Activated T-helper 1 cell treated with anti-CD3 and anti-CD28 coated beads, Interleukin-12 subunit alpha, Interleukin-12 subunit beta, Interleukin-2, Interleukin-4 antibody, amounts not matched to agents 30 ng/mL and 10 ng/mL and 1 ng/mL, durations not matched to agents 14 hours and 24 hours and 36 hours (primary cell): ENCODE results near the gene AK2. TPM values are rescaled to one million over a fixed set of nuclear protein-coding genes. Genes with fewer than 3 reads are reported as not detected.
A peak's percentile ranks its signal among the peaks of the same experiment; 100 is the strongest.
"Not testable (repeated sequence)": the region's sequence is repeated elsewhere in the genome, so short reads cannot be mapped to it uniquely, and the experiment has no call there.

Source experiments
- DNase-seq: peaks from one replicate; pipeline ENCODE4 v3.0.0; 2021; ENCODE audit warnings: low spot score
- H3K27ac Mint-ChIP-seq: one replicate; pipeline ENCODE4 v1.8.0; 2021; ENCODE audit warnings: mild to moderate bottlenecking, mixed read lengths
- H3K27me3 Mint-ChIP-seq: one replicate; pipeline ENCODE4 v1.8.0; 2022; ENCODE audit warnings: mild to moderate bottlenecking, moderate library complexity, mixed read lengths; ENCODE audit not compliant: insufficient read depth
- H3K36me3 Mint-ChIP-seq: one replicate; pipeline ENCODE4 v1.8.0; 2021; ENCODE audit warnings: low read depth, mixed read lengths
- H3K4me1 Mint-ChIP-seq: one replicate; pipeline ENCODE4 v1.8.0; 2021; ENCODE audit warnings: low read depth, mixed read lengths
- H3K4me3 Mint-ChIP-seq: one replicate; pipeline ENCODE4 v1.8.0; 2021; ENCODE audit warnings: mild to moderate bottlenecking, moderate library complexity, mixed read lengths
- H3K9me3 Mint-ChIP-seq: one replicate; pipeline ENCODE4 v1.8.0; 2021; ENCODE audit warnings: mixed read lengths
- intact Hi-C: fragments of 100-400 bp; cut with micrococcal nuclease; formaldehyde crosslinking; loops from one replicate; pipeline ENCODE4 v1.15.1; 2024
- total RNA-seq: library from RNA; stranded (reverse); gene quantifications from 2 replicates; pipeline ENCODE4 v1.2.3, GENCODE V29; 2022

Gene AK2
- total RNA-seq, 1 donor from 2014 or later = 400 TPM

DNA sequence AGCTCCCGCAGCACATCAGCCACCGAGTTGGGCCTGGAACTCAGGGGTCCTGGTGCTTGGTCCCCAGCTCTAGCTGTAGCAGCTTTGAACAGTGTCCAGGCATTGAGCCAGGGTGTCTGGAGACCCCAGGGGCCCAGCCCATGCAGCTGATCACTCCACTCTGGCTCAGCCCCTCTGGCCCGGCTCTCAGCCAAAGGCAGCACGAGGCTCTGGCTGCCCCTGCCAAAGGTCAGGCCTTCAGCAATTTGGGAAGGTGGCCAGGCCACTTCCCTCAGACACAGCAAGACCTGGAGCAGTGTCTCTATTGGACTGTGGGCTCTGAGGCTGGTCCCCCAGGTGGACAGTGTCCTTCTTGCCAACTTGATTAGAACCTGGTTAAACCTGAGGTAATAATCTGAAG lies 37.7 kb downstream of the AK2 start:
- Mint-ChIP-seq H3K36me3 (peaks cover 38% of the 10 kb centered on the region), H3K4me1 (peaks cover 65% of the 10 kb centered on the region), H3K4me3 (no peak overlapping the region), H3K27ac (no peak overlapping the region), H3K9me3 (no peaks in the 10 kb centered on the region), H3K27me3 (no peaks in the 10 kb centered on the region)
- no peak for DNase-seq
- intact Hi-C loops = no loop called here

DNA sequence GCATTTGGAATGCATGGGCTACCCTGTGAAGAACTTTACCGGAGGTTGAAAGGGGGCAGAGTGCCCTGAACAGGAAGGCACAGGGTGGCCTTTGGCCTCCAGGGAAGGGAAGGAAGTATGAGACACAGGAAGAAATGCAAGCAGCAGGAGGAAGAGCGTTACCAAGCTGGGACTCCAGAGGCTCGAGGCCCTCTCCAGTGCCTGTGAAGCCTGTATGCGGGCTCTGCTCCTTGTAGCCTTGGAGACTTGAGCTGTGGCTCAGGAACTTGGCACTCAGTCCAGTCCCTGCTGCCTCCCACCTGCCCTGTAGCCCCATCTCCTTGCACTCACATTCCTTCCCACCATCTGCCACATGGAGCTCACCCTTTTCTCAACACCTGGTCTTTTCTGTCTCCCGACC lies 38.6 kb downstream of the AK2 start:
- no peak for DNase-seq
- Mint-ChIP-seq H3K27ac (peak overlapping the region; percentile 87), H3K27me3 (no peaks in the 10 kb centered on the region), H3K9me3 (no peaks in the 10 kb centered on the region), H3K36me3 (peaks cover 38% of the 10 kb centered on the region), H3K4me3 (peak overlapping the region; percentile 25), H3K4me1 (peaks cover 73% of the 10 kb centered on the region)
- intact Hi-C loops = no loop called here

DNA sequence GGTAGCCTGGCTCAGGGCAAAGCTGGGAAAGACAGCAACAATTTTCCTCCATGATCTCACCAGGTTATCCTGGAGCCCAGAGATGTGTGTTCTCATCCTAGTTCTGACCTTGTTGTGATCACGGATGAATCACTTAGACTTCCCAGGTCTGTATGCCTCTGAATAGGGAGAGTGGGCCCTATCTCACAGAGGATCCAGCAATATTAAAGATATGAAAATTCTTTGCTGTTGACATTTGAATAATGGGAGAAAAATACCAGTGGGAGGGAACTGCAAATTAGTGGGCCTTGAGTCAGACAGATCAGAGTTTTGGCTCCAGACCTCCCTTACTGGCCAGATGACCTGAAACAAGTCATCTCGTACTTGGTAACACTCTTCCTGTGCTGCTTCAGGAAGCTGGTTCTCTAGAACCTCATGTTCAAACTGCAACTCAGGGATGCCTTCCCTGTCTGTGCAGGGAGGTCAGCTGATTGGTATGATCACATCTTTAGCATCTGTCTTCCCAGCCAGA lies 39.2 kb downstream of the AK2 start:
- peaks cover 35% of the 10 kb centered on the region for H3K36me3 Mint-ChIP-seq
- DNase-seq = no peak
- intact Hi-C loops = no loop called here
- H3K27ac Mint-ChIP-seq = peak overlapping the region; percentile 87
- no peaks in the 10 kb centered on the region for H3K27me3 Mint-ChIP-seq
- no peaks in the 10 kb centered on the region for H3K9me3 Mint-ChIP-seq
- peak overlapping the region; percentile 25 for H3K4me3 Mint-ChIP-seq
- peaks cover 73% of the 10 kb centered on the region for H3K4me1 Mint-ChIP-seq

DNA sequence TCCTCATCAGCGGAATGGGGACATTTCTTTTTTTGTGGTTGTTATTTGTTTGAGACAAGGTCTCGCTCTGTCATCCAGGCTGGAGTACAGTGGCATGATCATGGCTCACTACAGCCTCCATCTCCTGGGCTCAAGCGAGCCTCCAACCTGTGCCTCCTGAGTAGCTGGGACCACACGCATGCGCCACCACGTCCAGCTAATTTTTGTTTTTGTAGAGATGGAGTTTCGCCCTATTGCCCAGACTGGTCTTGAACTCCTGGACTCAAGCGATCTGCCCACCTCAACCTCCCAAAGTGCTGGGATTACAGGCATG lies 43.4 kb downstream of the AK2 start:
- intact Hi-C loops = loop anchor here (5.0 kb wide), 1 partner anchor 104 kb away; no protein-coding TSS in a partner anchor
- not testable (repeated sequence) for H3K9me3 Mint-ChIP-seq, H3K27me3 Mint-ChIP-seq, H3K4me3 Mint-ChIP-seq, DNase-seq
- Mint-ChIP-seq H3K27ac (peak overlapping the region; percentile 87), H3K4me1 (peaks cover 84% of the 10 kb centered on the region), H3K36me3 (peaks cover 24% of the 10 kb centered on the region)

DNA sequence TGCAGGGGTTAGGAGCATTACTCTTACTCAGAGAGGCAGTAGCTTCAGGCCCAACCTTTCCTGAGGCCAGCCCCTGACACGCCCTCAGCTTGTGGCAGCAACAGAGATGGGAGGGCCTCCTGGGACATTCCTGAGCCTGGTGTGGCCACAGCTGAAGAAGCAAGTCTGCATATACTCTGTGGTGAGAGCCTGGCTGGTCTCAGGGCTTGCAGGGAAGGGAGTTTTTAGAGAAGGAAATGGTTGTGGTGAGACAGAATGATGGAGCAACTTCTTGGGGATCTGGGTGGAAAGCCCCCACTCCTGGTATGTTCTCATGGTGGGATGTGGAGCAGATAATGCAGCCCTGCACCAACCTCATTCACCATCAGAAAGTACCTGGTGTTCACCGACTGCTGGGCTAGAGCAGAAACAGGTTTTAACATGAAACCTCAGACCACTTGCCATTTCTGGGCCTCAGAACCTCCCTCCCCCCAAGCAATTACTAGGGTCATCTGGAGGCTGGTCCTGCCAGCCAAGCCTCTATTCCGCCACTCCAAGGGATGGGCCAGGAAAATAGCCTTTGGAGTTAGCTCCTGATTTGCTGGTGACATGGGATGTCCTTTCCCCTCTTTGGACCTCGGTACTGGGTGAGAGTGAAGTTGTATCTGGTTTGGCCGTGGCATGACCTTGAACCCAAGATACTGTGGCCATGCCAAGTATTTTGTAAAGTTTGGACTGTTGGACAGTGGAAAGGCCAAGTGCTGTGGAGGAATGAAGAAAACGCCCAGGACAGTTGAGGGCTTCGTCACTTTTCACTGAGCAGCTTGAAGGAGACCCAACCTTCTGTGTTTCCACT lies 44.0 kb downstream of the AK2 start:
- no peaks in the 10 kb centered on the region for H3K27me3 Mint-ChIP-seq
- peak overlapping the region; percentile 31 for H3K4me3 Mint-ChIP-seq
- DNase-seq = peak; percentile 81
- peaks cover 19% of the 10 kb centered on the region for H3K36me3 Mint-ChIP-seq
- no peaks in the 10 kb centered on the region for H3K9me3 Mint-ChIP-seq
- intact Hi-C loops = loop anchor here (1.0 to 5.0 kb wide), 5 partner anchors 11 to 105 kb away; partner anchors contain the start of gene RNF19B
- peaks cover 83% of the 10 kb centered on the region for H3K4me1 Mint-ChIP-seq
- H3K27ac Mint-ChIP-seq = peak overlapping the region; percentile 87

DNA sequence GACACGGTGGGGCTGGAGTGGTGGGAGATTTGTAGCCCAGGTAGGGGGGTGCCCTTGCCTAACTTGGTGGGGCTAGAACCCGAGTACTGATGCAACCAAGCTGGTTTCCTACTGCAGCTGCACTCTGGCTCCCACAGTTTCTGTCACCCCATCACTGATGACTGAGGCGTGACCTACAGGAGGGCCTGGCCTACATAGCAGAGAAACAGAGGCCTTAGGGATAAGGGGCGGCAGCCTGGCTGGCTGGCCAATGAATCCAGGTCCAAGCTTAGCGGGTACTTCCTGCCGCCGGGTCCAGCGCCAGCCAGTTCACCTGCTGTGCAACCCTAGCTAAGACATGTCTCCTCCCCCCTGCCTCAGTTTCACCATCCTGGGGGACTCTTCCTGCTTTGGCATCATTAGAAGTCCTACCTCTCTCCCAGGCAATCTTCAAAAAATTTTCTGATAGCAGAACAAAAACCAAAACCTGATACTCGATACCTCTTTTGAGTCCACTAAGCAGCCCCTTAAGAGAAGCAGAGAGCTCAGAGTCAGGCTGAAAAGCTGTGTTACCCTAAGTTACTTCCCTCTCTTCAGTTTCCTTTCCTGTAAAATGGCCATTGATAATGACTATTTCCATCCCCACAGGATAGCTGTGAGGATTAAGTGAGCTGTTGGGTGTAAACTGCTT lies 44.7 kb downstream of the AK2 start:
- intact Hi-C loops = loop anchor here (1.0 to 5.0 kb wide), 5 partner anchors 11 to 105 kb away; partner anchors contain the start of gene RNF19B
- peaks cover 81% of the 10 kb centered on the region for H3K4me1 Mint-ChIP-seq
- H3K36me3 Mint-ChIP-seq = peaks cover 14% of the 10 kb centered on the region
- DNase-seq = no peak
- H3K27ac Mint-ChIP-seq = peak overlapping the region; percentile 87
- H3K9me3 Mint-ChIP-seq = no peaks in the 10 kb centered on the region
- H3K4me3 Mint-ChIP-seq = peak overlapping the region; percentile 31
- H3K27me3 Mint-ChIP-seq = no peaks in the 10 kb centered on the region

DNA sequence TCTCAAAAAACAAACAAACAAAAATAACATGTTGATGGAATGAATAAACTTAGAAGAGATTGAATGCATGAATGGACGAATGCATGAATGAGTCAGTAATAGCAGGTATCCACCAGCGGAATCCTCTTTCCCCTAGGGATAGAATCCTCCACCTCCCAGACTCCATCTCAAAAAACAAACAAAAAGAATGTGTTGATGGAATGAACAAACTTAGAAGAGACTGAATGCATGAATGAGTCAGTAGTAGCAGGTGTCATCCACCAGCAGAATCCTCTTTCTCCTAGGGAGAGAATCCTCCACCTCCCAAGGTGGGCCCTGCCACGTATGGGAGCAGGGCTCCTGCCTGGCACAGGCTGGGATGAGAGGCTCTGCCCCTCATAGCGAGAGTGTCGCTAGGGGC lies 45.3 kb downstream of the AK2 start:
- Mint-ChIP-seq H3K4me1 (peaks cover 79% of the 10 kb centered on the region), H3K9me3 (no peaks in the 10 kb centered on the region), H3K4me3 (peak overlapping the region; percentile 31), H3K27me3 (no peaks in the 10 kb centered on the region), H3K27ac (peak overlapping the region; percentile 87), H3K36me3 (peaks cover 15% of the 10 kb centered on the region)
- intact Hi-C loops = loop anchor here (5.0 kb wide), 1 partner anchor 106 kb away; no protein-coding TSS in a partner anchor
- no peak for DNase-seq

DNA sequence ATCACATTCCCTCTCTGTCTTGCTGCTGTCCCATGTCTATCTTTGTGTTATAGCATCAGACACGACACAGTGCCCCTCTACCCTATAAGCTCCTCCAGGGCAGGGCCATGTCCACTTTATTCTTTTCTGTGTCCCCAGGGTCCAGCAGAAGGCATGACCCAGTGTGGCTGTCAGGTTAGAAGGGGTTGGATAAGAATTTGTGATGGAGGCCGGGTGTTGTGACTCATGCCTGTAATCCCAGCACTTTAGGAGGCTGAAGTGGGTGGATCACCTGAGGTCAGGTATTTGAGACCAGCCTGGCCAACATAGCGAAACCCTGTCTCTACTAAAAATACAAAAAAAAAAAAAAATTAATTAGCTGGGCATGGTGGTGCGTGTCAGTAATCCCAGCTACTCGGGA lies 45.8 kb downstream of the AK2 start:
- H3K36me3 Mint-ChIP-seq = peaks cover 19% of the 10 kb centered on the region
- peaks cover 83% of the 10 kb centered on the region for H3K4me1 Mint-ChIP-seq
- H3K27me3 Mint-ChIP-seq = no peaks in the 10 kb centered on the region
- no peak for DNase-seq
- no peaks in the 10 kb centered on the region for H3K9me3 Mint-ChIP-seq
- peak overlapping the region; percentile 41 for H3K4me3 Mint-ChIP-seq
- H3K27ac Mint-ChIP-seq = peak overlapping the region; percentile 87
- intact Hi-C loops = loop anchor here (5.0 kb wide), 1 partner anchor 106 kb away; no protein-coding TSS in a partner anchor

DNA sequence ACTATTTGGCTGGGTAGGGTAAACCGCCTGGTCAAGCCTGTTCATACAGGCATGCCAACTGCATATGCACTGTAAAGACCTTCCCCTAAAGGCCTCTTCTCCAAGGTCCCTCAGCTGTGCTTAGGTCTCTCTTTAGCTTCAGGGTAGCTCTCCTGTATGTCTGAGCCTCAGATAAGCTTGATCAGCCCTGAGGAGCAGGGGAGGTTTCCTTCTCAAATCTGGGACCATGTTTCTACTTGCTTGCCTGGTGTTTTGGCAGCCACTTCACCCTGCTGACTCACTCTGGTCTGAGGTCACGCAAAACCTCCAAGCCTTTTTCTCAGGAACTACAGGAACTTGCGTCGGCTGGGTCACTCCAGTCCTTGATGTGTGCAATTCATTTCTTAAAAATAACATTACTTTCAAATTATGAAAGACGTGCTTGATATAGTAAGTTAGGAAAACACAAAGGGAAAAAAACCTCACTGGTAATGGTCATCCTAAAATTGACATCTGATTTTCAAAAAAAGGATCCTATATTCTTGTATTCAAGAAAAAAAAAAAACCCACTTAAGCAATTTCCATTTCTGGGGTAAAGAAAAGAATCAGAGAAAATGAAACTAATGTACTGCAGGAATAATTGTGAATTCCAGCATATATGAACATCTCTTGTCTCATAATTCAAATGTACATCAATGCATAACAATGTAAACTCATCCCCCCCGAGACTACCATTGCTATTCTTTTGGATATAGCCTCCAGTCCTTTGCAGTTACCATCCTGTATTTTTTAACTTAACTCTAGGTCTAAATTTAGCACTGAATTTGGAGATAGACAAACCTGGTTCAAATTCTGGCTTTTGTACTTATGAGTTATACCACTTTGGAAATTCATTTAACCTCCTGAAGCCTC lies 47.3 kb downstream of the AK2 start:
- no peaks in the 10 kb centered on the region for H3K27me3 Mint-ChIP-seq
- peaks cover 91% of the 10 kb centered on the region for H3K4me1 Mint-ChIP-seq
- H3K4me3 Mint-ChIP-seq = peak overlapping the region; percentile 66

DNA sequence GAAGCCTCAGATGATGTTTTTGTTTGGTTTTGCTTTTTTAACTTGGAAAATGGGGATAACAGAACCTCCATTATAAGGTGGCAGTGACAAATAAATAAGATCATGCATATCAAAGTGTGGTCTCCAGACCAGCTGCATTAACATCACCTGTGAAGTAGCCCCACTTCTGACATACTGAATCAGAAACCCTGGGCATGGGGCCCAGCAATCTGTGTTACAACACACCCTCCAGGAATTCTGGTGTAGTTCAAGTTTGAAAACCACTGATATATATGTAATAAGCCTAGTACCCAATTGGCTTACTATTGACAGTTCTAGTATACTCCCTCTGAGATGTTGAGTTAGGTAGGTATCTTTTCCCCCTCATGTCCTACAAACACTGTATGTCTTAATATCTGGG lies 48.0 kb downstream of the AK2 start:
- H3K4me3 Mint-ChIP-seq = peak overlapping the region; percentile 66
- H3K27me3 Mint-ChIP-seq = no peaks in the 10 kb centered on the region
- peaks cover 17% of the 10 kb centered on the region for H3K36me3 Mint-ChIP-seq
- intact Hi-C loops = loop anchor here (10.0 kb wide), 1 partner anchor 734 kb away; the partner anchor contains the start of gene LCK
- no peak for DNase-seq
- H3K9me3 Mint-ChIP-seq = no peaks in the 10 kb centered on the region
- peaks cover 91% of the 10 kb centered on the region for H3K4me1 Mint-ChIP-seq
- peak overlapping the region; percentile 90 for H3K27ac Mint-ChIP-seq

More for the DNA sequence above, 47.3 kb downstream of the AK2 start:
- peak; percentile 61 for DNase-seq
- Mint-ChIP-seq H3K36me3 (peaks cover 17% of the 10 kb centered on the region), H3K27ac (peak overlapping the region; percentile 90), H3K9me3 (no peaks in the 10 kb centered on the region)
- intact Hi-C loops = loop anchor here (5.0 to 10.0 kb wide), 2 partner anchors 108 to 735 kb away; partner anchors contain the start of gene LCK

DNA sequence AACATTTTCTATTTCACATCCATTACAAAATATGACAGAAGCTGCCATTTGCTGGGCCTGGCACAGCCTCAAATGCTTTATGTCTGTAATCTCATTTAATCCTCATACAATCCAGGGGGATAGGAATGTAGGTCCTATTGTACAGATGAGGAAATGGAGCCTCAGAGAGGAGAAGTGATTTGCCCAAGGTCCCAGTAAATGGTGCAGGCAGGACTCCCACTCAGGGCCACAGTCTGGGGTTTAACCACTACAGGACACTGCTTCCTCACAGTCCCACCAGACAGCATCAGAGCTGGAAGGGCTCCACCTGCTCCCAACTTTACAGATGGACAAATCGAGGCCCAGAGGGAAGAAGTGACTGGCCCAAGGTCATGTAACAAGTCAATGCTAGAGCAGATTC lies 51.5 kb downstream of the AK2 start:
- H3K4me1 Mint-ChIP-seq = peaks cover 91% of the 10 kb centered on the region
- H3K27me3 Mint-ChIP-seq = no peaks in the 10 kb centered on the region
- DNase-seq = no peak
- peaks cover 18% of the 10 kb centered on the region for H3K36me3 Mint-ChIP-seq
- H3K27ac Mint-ChIP-seq = peak overlapping the region; percentile 92
- intact Hi-C loops = loop anchor here (10.0 kb wide), 1 partner anchor 730 kb away; the partner anchor contains the start of gene LCK
- no peaks in the 10 kb centered on the region for H3K9me3 Mint-ChIP-seq
- H3K4me3 Mint-ChIP-seq = no peak overlapping the region
